Measurements from ENCODE around the gene TICRR. TPM values are rescaled to one million over a fixed set of nuclear protein-coding genes. Genes with fewer than 3 reads are reported as not detected.

The TICRR gene
- total and polyA plus RNA-seq, 2 donors (not counting 1 experiment from before 2014, with no cell fraction given) = 0.05 to 0.07 TPM

GRCh38 chr15:89675606-89676005 is 100.3 kb downstream of the TICRR start:
- DNase-seq (no peak), ATAC-seq (ENCODE audit: low read depth) (no peak)
- Mint-ChIP-seq H3K9me3 (ENCODE audit: insufficient read depth) (no peaks in the 10 kb centered on the region), H3K27me3 (peaks cover 8% of the 10 kb centered on the region), H3K4me1 (no peaks in the 10 kb centered on the region), H3K27ac (no peak overlapping the region), H3K4me3 (no peak overlapping the region)
- intact Hi-C loops (cut with micrococcal nuclease) = no loop called here
- Histone ChIP-seq H3K36me3 (replicated peaks in 1 of 2; ENCODE audit: control extremely low read depth in 1 of 2, control insufficient read depth in 1 of 2, extremely low read depth in 1 of 2, insufficient read depth in 2 of 2, low read length in 1 of 2) (no peaks in the 10 kb centered on the region), H3K27me3 (replicated peaks in 1 of 4; ENCODE audit: control extremely low read depth in 1 of 4, control insufficient read depth in 3 of 4, insufficient read depth in 4 of 4, low read length in 3 of 4) (no peaks in the 10 kb centered on the region), H3K4me2 (replicated peaks; ENCODE audit: low read depth, low read length, poor library complexity, severe bottlenecking) (no peak overlapping the region), H3K9me3 (ENCODE audit: control extremely low read depth in 1 of 3, control insufficient read depth in 2 of 3, insufficient read depth in 1 of 3, low read length in 2 of 3) (peaks cover 0 to 4% (median 0%) of the 10 kb centered on the region in 3 donors), H4K20me1 (ENCODE audit: control insufficient read depth, insufficient read depth, low read length, poor library complexity, severe bottlenecking) (no peaks in the 10 kb centered on the region), H3K4me1 (ENCODE audit: control insufficient read depth in 2 of 2, insufficient read depth in 2 of 2, low read length in 2 of 2) (no peaks in the 10 kb centered on the region), H3K4me3 (ENCODE audit: control extremely low read depth in 1 of 5, extremely low read depth in 1 of 5, insufficient read depth in 1 of 5, low read depth in 2 of 5, low read length in 4 of 5) (no peak overlapping the region), H3K79me2 (ENCODE audit: control insufficient read depth, insufficient read depth, low read length) (no peaks in the 10 kb centered on the region), H3K9ac (ENCODE audit: low read length) (no peak overlapping the region), H3K27ac (ENCODE audit: low read length in 2 of 2) (no peak overlapping the region), H2AFZ (ENCODE audit: insufficient read depth, low read depth, low read length, poor library complexity, severe bottlenecking) (no peak overlapping the region)
- no CpG with 5 or more reads among the region's 6 CpGs for WGBS (ENCODE audit: insufficient coverage)
- ChIA-PET CTCF (interaction anchor here (1.0 kb wide), 1 partner anchor 35 kb away, joined by 3 read pairs; no protein-coding TSS in a partner anchor), POLR2A (no interaction called here)
- TF ChIP-seq CTCF (IDR thresholded peaks at IDR 0.05) (no peak), EZH2 (IDR thresholded peaks at IDR 0.05; ENCODE audit: borderline replicate concordance, insufficient read depth, low read depth, low read length, poor library complexity, severe bottlenecking) (no peak)

DNA sequence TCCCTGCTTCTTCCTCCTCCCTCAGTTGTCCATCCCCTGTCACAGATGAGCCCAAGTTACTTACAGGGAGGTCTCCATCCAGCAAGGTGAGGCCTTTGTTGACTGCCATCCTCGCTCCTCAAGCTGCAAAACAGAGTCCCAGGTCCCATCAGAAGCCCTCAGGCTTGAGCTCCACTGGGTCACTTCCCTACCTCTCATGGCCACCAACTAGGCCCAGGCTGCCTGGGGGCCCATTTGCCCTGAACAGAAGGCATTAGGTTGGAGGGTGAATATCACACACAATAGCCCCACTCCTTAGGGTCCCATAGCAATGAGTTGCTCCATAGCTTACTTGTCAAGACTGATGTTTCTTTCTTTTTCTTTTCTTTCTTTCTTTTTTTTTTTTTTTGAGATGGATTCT is 102.1 kb downstream of the TICRR start:
- no peaks in the 10 kb centered on the region for H3K4me1 ChIP-seq (ENCODE audit: control insufficient read depth in 2 of 2, insufficient read depth in 2 of 2, low read length in 2 of 2)
- H4K20me1 ChIP-seq (ENCODE audit: control insufficient read depth, insufficient read depth, low read length, poor library complexity, severe bottlenecking) = no peaks in the 10 kb centered on the region
- ChIA-PET CTCF (no interaction called here), POLR2A (no interaction called here)
- no peak overlapping the region for H3K4me3 ChIP-seq (ENCODE audit: control extremely low read depth in 1 of 5, extremely low read depth in 1 of 5, insufficient read depth in 1 of 5, low read depth in 2 of 5, low read length in 4 of 5)
- H3K4me3 Mint-ChIP-seq = no peak overlapping the region
- peaks cover 8% of the 10 kb centered on the region for H3K27me3 Mint-ChIP-seq
- H3K4me2 ChIP-seq (replicated peaks; ENCODE audit: low read depth, low read length, poor library complexity, severe bottlenecking) = no peak overlapping the region
- no peak for DNase-seq
- ATAC-seq (ENCODE audit: low read depth) = no peak
- no peaks in the 10 kb centered on the region for H3K36me3 ChIP-seq (replicated peaks in 1 of 2; ENCODE audit: control extremely low read depth in 1 of 2, control insufficient read depth in 1 of 2, extremely low read depth in 1 of 2, insufficient read depth in 2 of 2, low read length in 1 of 2)
- H3K27ac ChIP-seq (ENCODE audit: low read length in 2 of 2) = no peak overlapping the region
- H3K9ac ChIP-seq (ENCODE audit: low read length) = no peak overlapping the region
- H3K79me2 ChIP-seq (ENCODE audit: control insufficient read depth, insufficient read depth, low read length) = no peaks in the 10 kb centered on the region
- intact Hi-C loops (cut with micrococcal nuclease) = no loop called here
- H3K27ac Mint-ChIP-seq = no peak overlapping the region
- no peaks in the 10 kb centered on the region for H3K9me3 Mint-ChIP-seq (ENCODE audit: insufficient read depth)
- no peaks in the 10 kb centered on the region for H3K4me1 Mint-ChIP-seq
- TF ChIP-seq CTCF (IDR thresholded peaks at IDR 0.05) (no peak), EZH2 (IDR thresholded peaks at IDR 0.05; ENCODE audit: borderline replicate concordance, insufficient read depth, low read depth, low read length, poor library complexity, severe bottlenecking) (no peak)
- peaks cover 0 to 4% (median 0%) of the 10 kb centered on the region in 3 donors for H3K9me3 ChIP-seq (ENCODE audit: control extremely low read depth in 1 of 3, control insufficient read depth in 2 of 3, insufficient read depth in 1 of 3, low read length in 2 of 3)
- no peak overlapping the region for H2AFZ ChIP-seq (ENCODE audit: insufficient read depth, low read depth, low read length, poor library complexity, severe bottlenecking)
- H3K27me3 ChIP-seq (replicated peaks in 1 of 4; ENCODE audit: control extremely low read depth in 1 of 4, control insufficient read depth in 3 of 4, insufficient read depth in 4 of 4, low read length in 3 of 4) = no peaks in the 10 kb centered on the region
- WGBS (ENCODE audit: insufficient coverage) = 100% methylated on average over 1 of the region's 1 CpG

Other genes with a start within 250 kb of the TICRR start
- 144 and 151 TPM in 2 replicates for gene POLG, start 240.6 kb upstream of the TICRR start, total RNA-seq
- gene POLG, start 240.6 kb upstream of the TICRR start, polyA plus RNA-seq = 81.1 and 92.7 TPM in 2 replicates
- not detected in 2 replicates for gene RHCG, start 78.9 kb upstream of the TICRR start, total RNA-seq
- not detected in 2 replicates for gene RHCG, start 78.9 kb upstream of the TICRR start, polyA plus RNA-seq
- gene KIF7, start 80.0 kb downstream of the TICRR start, total RNA-seq = not detected in 2 replicates
- gene KIF7, start 80.0 kb downstream of the TICRR start, polyA plus RNA-seq = not detected in 2 replicates
- 0.53 and 1.2 TPM in 2 replicates for gene PLIN1, start 103.9 kb downstream of the TICRR start, total RNA-seq
- gene PLIN1, start 103.9 kb downstream of the TICRR start, polyA plus RNA-seq = 0.29 and 0.97 TPM in 2 replicates
- gene PEX11A, start 115.3 kb downstream of the TICRR start, total RNA-seq = 2.4 and 2.8 TPM in 2 replicates
- 0.33 and 0.78 TPM in 2 replicates for gene PEX11A, start 115.3 kb downstream of the TICRR start, polyA plus RNA-seq
- 0.12 and 0.29 TPM in 2 replicates for gene WDR93, start 115.3 kb downstream of the TICRR start, total RNA-seq
- gene WDR93, start 115.3 kb downstream of the TICRR start, polyA plus RNA-seq = 0.06 TPM in 1 of 2 replicates, not detected in the other
- 0.49 and 0.51 TPM in 2 replicates for gene MESP1, start 175.8 kb downstream of the TICRR start, total RNA-seq
- gene MESP1, start 175.8 kb downstream of the TICRR start, polyA plus RNA-seq = 0.25 and 0.43 TPM in 2 replicates
- not detected in 2 replicates for gene MESP2, start 200.9 kb downstream of the TICRR start, total RNA-seq
- gene MESP2, start 200.9 kb downstream of the TICRR start, polyA plus RNA-seq = 0.19 TPM in 1 of 2 replicates, not detected in the other
- gene ANPEP, start 239.4 kb downstream of the TICRR start, total RNA-seq = 1.00 and 2.0 TPM in 2 replicates
- gene ANPEP, start 239.4 kb downstream of the TICRR start, polyA plus RNA-seq = 1.2 and 3.4 TPM in 2 replicates